Measurements from ENCODE around the gene POLR2E. TPM values are rescaled to one million over a fixed set of nuclear protein-coding genes. Genes with fewer than 3 reads are reported as not detected.

Gene POLR2E
- polyA plus RNA-seq, 3 donors, result 183 to 222 (median 195) TPM

- H2AFZ ChIP-seq (ENCODE audit: insufficient read depth, low read depth, low read length, poor library complexity, severe bottlenecking), result no peak overlapping the region
- peaks cover 20 to 37% of the 10 kb centered on the region in 2 donors for H3K36me3 Mint-ChIP-seq
- H3K79me2 ChIP-seq (ENCODE audit: insufficient read depth, low read length), result peaks cover 50% of the 10 kb centered on the region
- peak overlapping the region in 1 of 2 donors; percentile 84 for H3K27ac ChIP-seq (ENCODE audit: low read depth in 1 of 2, low read length in 2 of 2)
- no peak for DNase-seq
- peak overlapping the region in 6 of 7 donors; percentile 59 to 91 (median 80) for H3K27ac Mint-ChIP-seq
- TF ChIP-seq CTCF (IDR thresholded peaks at IDR 0.05), result no peak
- no peaks in the 10 kb centered on the region for H3K27me3 ChIP-seq (ENCODE audit: control insufficient read depth in 2 of 2, insufficient read depth in 2 of 2, low read length in 2 of 2)
- intact Hi-C loops (cut with micrococcal nuclease), result no loop called here
- peaks cover 0 to 2% (median 0%) of the 10 kb centered on the region in 7 donors for H3K9me3 Mint-ChIP-seq
- H3K27me3 Mint-ChIP-seq (ENCODE audit: low read depth in 3 of 3), result no peaks in the 10 kb centered on the region
- H3K4me1 Mint-ChIP-seq, result peaks cover 55% of the 10 kb centered on the region
- peaks cover 32 to 38% of the 10 kb centered on the region in 2 donors for H3K36me3 ChIP-seq (replicated peaks in 1 of 2; ENCODE audit: control insufficient read depth in 1 of 2, insufficient read depth in 2 of 2, low read length in 2 of 2)
- H4K20me1 ChIP-seq (ENCODE audit: insufficient read depth, low read length), result peaks cover 46% of the 10 kb centered on the region
- H3K9ac ChIP-seq (ENCODE audit: insufficient read depth, low read length, poor library complexity, severe bottlenecking), result peak overlapping the region; percentile 81
- WGBS (ENCODE audit: insufficient coverage), result 83% methylated on average over 28 of the region's 32 CpGs
- peak overlapping the region; percentile 91 for H3K4me2 ChIP-seq (replicated peaks; ENCODE audit: extremely low read depth, low read length, poor library complexity, severe bottlenecking)
- peak overlapping the region; percentile 58 to 98 (median 90) for H3K4me3 ChIP-seq (replicated peaks in 1 of 3; ENCODE audit: low read depth in 2 of 3, low read length in 3 of 3)
- no peaks in the 10 kb centered on the region for H3K9me3 ChIP-seq (replicated peaks in 1 of 2; ENCODE audit: control insufficient read depth in 1 of 2, insufficient read depth in 1 of 2, low read length in 2 of 2)
- peak overlapping the region; percentile 92 to 95 for H3K4me3 Mint-ChIP-seq
- peaks cover 56 to 69% of the 10 kb centered on the region in 2 donors for H3K4me1 ChIP-seq (ENCODE audit: control insufficient read depth in 1 of 2, insufficient read depth in 2 of 2, low read length in 2 of 2)
Measured at GRCh38 chr19:1093811-1094553, 1.2 kb downstream of the POLR2E start.

GRCh38 chr19:1093330-1093729 is 1.8 kb downstream of the POLR2E start:
- peaks cover 56 to 69% of the 10 kb centered on the region in 2 donors for H3K4me1 ChIP-seq (ENCODE audit: control insufficient read depth in 1 of 2, insufficient read depth in 2 of 2, low read length in 2 of 2)
- no peak for TF ChIP-seq CTCF (IDR thresholded peaks at IDR 0.05)
- H4K20me1 ChIP-seq (ENCODE audit: insufficient read depth, low read length), result peaks cover 51% of the 10 kb centered on the region
- H3K36me3 ChIP-seq (replicated peaks in 1 of 2; ENCODE audit: control insufficient read depth in 1 of 2, insufficient read depth in 2 of 2, low read length in 2 of 2), result peaks cover 39 to 41% of the 10 kb centered on the region in 2 donors
- DNase-seq, result no peak
- Mint-ChIP-seq H3K4me3 (peak overlapping the region in 1 of 2 donors; percentile 92), H3K4me1 (peaks cover 55% of the 10 kb centered on the region), H3K27me3 (ENCODE audit: low read depth in 3 of 3) (no peaks in the 10 kb centered on the region), H3K9me3 (no peaks in the 10 kb centered on the region), H3K27ac (peak overlapping the region in 4 of 7 donors; percentile 32 to 65 (median 43)), H3K36me3 (peaks cover 20 to 41% of the 10 kb centered on the region in 2 donors)
- no peak overlapping the region for H3K27ac ChIP-seq (ENCODE audit: low read depth in 1 of 2, low read length in 2 of 2)
- no peak overlapping the region for H2AFZ ChIP-seq (ENCODE audit: insufficient read depth, low read depth, low read length, poor library complexity, severe bottlenecking)
- H3K4me2 ChIP-seq (replicated peaks; ENCODE audit: extremely low read depth, low read length, poor library complexity, severe bottlenecking), result peak overlapping the region; percentile 91
- H3K9ac ChIP-seq (ENCODE audit: insufficient read depth, low read length, poor library complexity, severe bottlenecking), result no peak overlapping the region
- intact Hi-C loops (cut with micrococcal nuclease), result no loop called here
- peak overlapping the region in 1 of 3 experiments; percentile 90 for H3K4me3 ChIP-seq (replicated peaks in 1 of 3; ENCODE audit: low read depth in 2 of 3, low read length in 3 of 3)
- WGBS (ENCODE audit: insufficient coverage), result 93% methylated on average over 14 of the region's 15 CpGs
- H3K9me3 ChIP-seq (replicated peaks in 1 of 2; ENCODE audit: control insufficient read depth in 1 of 2, insufficient read depth in 1 of 2, low read length in 2 of 2), result no peaks in the 10 kb centered on the region
- H3K79me2 ChIP-seq (ENCODE audit: insufficient read depth, low read length), result peaks cover 50% of the 10 kb centered on the region
- H3K27me3 ChIP-seq (ENCODE audit: control insufficient read depth in 2 of 2, insufficient read depth in 2 of 2, low read length in 2 of 2), result no peaks in the 10 kb centered on the region
